Stimulated activated CD4-positive, alpha-beta T cell treated with anti-CD3 and anti-CD28 coated beads, TNF-alpha, amount 100 ng/mL, for 24 hours (primary cell): ENCODE measurements around the gene KIF5A.

Experiments
- DNase-seq, 3 experiments: peaks; one replicate each; pipeline ENCODE4 v3.0.0-alpha.2; 2020; ENCODE audit warnings: low read depth in 3 of 3

KIF5A gene

DNA sequence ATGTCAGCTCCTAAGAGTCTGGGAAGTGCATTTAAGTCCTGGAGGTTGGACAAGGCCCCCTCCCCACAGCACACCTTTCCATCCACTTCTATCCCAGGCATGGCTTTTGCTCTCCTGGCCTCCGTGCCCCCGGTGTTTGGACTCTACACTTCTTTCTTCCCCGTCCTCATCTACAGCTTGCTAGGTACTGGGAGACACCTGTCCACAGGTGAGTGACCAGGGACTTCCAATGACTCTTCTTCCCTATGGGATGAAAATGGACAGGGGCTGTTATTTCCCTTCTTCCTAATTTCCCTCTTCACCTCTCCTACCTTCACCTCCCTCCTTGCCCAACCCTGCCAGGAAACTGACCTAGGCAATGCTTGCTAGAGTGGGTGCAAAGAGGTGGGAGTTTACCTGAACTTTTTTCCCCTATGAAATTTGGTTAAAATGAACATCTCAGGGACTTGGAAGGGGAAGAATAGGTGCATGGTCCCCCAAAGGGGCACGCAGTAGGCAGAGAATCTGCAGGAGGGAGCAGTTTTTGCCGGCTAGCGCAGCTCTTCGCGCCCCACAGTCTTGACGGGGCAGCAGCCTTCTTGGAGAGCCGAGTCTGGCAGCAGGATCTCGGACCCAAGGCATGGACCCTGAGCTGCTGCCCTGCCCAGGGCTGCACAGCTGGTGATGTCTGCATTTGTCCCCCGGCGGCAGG is 70.5 kb downstream of the KIF5A start:
- DNase-seq, result no peak

DNA sequence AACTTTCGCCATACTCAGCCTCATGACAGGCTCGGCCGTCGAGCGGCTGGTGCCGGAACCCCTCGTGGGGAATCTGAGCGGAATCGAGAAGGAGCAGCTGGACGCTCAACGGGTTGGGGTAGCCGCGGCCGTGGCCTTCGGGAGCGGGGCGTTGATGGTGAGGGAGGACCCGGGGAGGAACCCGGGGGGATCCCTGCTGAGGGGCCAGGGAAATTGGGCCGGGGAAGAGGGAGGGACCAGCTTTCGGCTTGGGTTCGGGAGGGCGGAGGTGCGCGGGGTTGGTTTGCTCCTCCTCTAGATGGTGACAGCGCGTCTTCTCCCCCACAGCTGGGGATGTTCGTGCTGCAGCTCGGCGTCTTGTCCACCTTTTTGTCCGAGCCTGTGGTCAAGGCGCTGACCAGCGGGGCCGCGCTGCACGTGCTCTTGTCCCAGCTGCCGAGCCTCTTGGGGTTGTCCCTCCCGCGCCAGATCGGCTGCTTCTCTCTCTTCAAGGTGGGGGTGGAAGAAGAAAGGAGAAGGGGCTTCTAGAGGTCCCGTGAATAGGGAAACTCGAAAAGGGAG is 71.2 kb downstream of the KIF5A start:
- DNase-seq, result no peak

GRCh38 chr12:57621497-57622292 is 71.9 kb downstream of the KIF5A start:
- peak in 2 of 3 experiments; percentile 43 to 59 for DNase-seq

- no peak for DNase-seq
These were observed 72.7 kb downstream of the KIF5A start for GRCh38 chr12:57622293-57623245.

DNA sequence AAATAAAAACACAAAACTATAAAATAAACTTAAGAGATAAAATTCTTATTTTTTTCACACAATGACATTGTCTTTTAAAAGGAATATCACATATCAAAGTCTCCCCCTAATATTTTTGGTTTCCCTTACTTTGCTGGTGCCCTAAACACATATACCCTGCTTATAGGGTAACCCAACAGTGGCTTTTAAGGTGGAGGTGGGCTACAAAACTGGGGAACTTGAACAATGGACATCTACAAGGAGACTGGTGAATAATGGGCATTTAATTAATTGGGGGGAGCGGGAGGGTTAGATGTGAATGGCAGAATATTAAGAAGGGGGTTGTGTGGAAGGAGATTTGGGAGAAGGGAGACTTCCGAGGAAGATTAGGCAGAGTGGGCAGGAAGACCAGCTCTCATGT is 73.5 kb downstream of the KIF5A start:
- DNase-seq, result no peak

GRCh38 chr12:57623811-57624390 is 74.1 kb downstream of the KIF5A start:
- no peak for DNase-seq

GRCh38 chr12:57624441-57625220 is 74.8 kb downstream of the KIF5A start:
- no peak for DNase-seq

GRCh38 chr12:57625261-57626032 is 75.6 kb downstream of the KIF5A start:
- no peak for DNase-seq

GRCh38 chr12:57626111-57626920 is 76.5 kb downstream of the KIF5A start:
- DNase-seq, result no peak

GRCh38 chr12:57626921-57627445 is 77.1 kb downstream of the KIF5A start:
- no peak for DNase-seq

- no peak for DNase-seq
These were observed 77.8 kb downstream of the KIF5A start for GRCh38 chr12:57627501-57628279.

DNA sequence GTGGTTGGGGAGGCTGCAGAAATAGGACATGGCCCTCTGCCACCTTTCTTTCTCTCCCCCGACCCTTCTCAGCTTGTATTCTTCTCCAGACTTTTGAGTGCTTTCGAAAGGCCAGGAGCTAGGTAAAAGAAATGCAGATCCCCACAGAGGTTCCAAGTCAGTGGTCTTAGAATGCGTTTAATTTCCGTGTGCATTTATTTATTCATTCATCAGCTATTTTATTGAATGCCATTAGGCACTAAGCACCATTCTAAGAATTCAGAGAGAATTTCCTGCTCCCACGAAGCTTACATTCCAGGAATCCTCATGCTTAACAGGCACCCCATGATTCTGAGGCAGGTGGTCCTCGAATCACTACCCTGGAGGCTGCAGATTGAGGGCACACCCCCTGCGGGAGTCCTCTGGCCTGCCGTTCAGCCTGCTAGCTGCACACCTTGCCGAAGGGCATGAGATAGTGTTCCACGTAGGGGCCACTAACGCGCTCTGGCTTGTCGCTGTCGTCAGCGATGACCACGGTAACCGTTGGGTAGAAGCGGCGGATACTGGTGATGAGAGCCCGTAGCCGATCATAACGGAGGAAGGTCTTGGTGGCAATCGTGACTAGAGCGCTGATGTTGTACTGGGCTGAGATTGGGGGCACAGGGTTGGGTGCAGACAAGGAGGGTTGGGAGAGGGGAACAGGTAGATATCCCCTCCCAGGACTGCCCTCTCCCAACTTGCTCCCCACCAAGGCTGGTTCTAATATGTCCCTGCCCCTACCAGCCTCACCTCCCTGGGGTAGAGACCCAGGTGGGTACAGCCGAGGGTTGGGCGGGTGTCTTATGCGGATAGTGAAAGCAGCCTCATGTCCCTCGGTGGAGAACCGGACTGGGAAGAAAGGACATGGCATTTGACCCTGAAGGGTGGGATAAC is 78.7 kb downstream of the KIF5A start:
- no peak for DNase-seq

DNA sequence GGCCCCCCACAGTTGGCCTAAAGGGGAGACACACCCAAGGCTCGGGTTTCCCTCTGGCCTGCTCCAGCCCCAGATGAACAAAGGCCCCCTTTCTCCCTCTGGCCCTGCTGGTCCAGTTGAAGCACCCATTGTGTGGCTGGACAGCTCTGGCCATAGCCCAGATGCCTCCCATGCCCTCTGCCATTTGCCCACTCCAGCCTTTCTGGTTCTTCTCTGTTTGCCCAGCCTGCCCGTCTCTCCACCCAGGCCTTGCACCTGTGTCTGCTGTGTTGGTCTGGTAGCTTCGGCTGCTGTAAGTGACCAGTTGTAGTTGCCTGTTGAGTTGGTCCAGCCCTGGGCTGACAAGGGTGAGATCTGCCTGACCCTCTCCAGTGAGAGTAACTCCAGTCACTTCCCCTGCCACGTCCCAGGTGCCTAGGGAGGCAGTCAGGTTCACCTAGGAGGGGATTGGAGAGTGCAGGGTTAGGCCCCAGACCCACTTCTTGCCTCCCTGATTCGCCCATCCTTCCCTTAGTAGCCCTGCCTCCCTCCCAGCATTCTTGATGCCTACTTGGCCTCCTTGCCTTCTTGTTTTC is 80.1 kb downstream of the KIF5A start:
- no peak for DNase-seq

DNA sequence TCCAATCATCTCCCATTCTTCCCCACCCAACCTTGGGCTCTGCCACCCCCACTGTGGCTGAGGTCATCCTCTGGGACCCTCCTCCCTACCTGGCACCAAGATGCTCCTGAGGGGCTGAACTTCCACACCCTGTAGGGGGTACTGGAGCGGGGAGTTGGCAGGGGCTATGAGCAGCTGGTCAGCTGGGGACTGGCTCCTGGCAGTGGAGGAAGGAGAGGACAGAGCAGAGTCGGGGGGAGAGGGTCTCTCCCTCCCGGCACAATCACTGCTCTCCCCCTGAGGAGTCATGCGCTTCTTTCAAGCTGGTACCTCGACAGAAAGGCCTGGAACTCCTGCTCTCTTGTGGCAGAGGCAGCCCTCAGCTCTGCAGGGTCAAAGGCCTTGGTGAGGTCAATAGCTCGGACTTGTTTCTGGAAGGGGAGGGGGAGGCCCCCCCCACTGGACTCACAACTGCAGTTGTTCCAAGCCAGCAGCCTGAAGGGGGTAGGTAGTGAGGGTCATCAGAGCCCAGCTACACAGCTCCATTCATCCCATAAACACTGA is 81.1 kb downstream of the KIF5A start:
- DNase-seq, result no peak

- DNase-seq, result no peak
These were observed 81.8 kb downstream of the KIF5A start for GRCh38 chr12:57631566-57632072.
